ENCODE data around the gene SIRPG. TPM values are rescaled to one million over a fixed set of nuclear protein-coding genes. Genes with fewer than 3 reads are reported as not detected.

Gene SIRPG
- polyA plus RNA-seq, 2 of the 4 experiments (the other 2 are of a cell fraction) = not detected

DNA sequence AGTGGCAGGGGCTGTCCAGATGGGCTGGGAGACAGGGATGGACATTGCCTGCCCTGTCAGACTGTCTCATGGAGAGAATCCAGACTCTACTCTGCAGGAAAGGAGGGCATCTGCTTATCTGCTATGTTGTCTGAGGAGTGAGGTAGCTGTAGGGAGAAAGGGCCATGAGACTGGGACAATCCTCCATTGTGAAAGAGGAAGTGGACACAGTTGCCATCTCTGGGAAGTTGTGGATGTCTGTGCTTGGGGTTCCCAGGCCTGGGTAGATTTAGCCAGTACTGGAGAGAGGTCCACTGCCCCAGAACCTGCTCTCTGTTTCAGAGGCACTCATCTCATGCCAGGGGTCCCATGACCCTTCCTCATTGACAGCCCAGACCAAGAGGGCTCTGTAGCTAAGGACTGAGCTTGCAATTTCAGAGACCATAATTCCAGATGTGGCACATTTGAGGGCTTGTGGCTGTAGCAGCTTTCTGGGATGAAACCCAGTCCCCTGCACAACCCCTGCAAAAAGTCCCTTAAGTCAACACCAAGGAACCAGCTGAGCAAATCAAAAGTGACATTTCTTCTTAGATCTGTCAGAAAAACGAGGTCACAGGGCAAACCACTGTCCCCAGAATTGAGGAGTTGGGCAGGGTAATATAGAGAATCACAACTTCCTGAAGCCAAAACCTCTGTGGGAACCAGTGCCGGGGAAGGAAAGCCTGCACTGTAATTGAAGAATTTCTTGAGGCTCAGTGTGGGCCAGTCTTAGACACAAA, 4.1 kb upstream of the SIRPG start (continued):
- no peak for TF ChIP-seq REST (IDR thresholded peaks at IDR 0.05)
- TF ChIP-seq TFCP2L1 (CRISPR knock-in tag; IDR thresholded peaks at IDR 0.05) = no peak
- no peak for TF ChIP-seq EHF (CRISPR knock-in tag; IDR thresholded peaks at IDR 0.05)

- no peaks in the 10 kb centered on the region for H3K4me1 ChIP-seq
- ChIA-PET POLR2A (no interaction called here), CTCF (no interaction called here)
- no peak for FAIRE-seq
- H3K27ac ChIP-seq = no peak overlapping the region
- H3K4me2 ChIP-seq = no peak overlapping the region
- no peaks in the 10 kb centered on the region for H3K9me3 ChIP-seq
- no peak for DNase-seq (ENCODE audit: low read depth in 1 of 2, low spot score in 1 of 2)
- TF ChIP-seq POLR2A (IDR thresholded peaks at IDR 0.05; ENCODE audit: low read length) (no peak), BCL3 (IDR thresholded peaks at IDR 0.05) (no peak), ELK1 (IDR thresholded peaks at IDR 0.05; ENCODE audit: low read depth, low read length) (no peak), RNF2 (IDR thresholded peaks at IDR 0.05; ENCODE audit: borderline replicate concordance, low read depth) (no peak), HOXB5 (CRISPR knock-in tag; IDR thresholded peaks at IDR 0.05) (no peak), ZNF302 (CRISPR knock-in tag; IDR thresholded peaks at IDR 0.05) (no peak), REST (IDR thresholded peaks at IDR 0.05) (no peak), JUNB (IDR thresholded peaks at IDR 0.05) (no peak)
- TF ChIP-seq, protein P1, sequence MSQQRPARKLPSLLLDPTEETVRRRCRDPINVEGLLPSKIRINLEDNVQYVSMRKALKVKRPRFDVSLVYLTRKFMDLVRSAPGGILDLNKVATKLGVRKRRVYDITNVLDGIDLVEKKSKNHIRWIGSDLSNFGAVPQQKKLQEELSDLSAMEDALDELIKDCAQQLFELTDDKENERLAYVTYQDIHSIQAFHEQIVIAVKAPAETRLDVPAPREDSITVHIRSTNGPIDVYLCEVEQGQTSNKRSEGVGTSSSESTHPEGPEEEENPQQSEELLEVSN (IDR thresholded peaks at IDR 0.05; ENCODE audit: borderline replicate concordance, low read depth) = no peak
- H3K4me3 ChIP-seq = no peak overlapping the region
- no peak for ATAC-seq
- 1% methylated on average over 2 of the region's 2 CpGs for WGBS (ENCODE audit: missing lambda C conversion rate)
Observed at GRCh38 chr20:1660246-1660645, 2.7 kb upstream of the SIRPG start.

DNA sequence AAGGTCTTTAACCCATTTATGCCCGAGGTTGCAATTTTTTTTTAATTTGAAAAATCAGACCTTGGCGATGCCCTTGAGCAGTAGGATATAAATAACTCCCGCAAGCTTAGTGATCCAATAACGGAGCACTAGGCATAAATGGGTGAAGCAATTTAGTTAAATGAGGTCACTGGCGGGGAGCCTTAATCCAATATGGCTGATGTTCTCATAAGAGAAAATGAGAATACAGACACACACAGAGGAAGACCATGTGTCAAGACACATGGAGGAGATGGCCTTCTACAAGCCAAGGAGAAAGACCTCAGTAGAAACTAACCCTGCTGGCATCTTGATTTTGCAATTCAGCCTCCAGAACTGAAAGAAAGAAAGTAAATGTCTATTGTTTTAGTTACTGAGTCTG, 735 bp downstream of the SIRPG start:
- Histone ChIP-seq H3K9me3 (no peaks in the 10 kb centered on the region), H3K4me3 (no peak overlapping the region), H3K4me1 (no peaks in the 10 kb centered on the region), H3K4me2 (no peak overlapping the region), H3K27ac (no peak overlapping the region)
- no peak for DNase-seq (ENCODE audit: low read depth in 1 of 2, low spot score in 1 of 2)
- ChIA-PET CTCF (no interaction called here), POLR2A (no interaction called here)
- 56% methylated on average over 5 of the region's 5 CpGs for WGBS (ENCODE audit: missing lambda C conversion rate)
- no peak for ATAC-seq
- FAIRE-seq = no peak
- TF ChIP-seq GATA3 (IDR thresholded peaks at IDR 0.05; ENCODE audit: borderline replicate concordance) (no peak), FOSB (CRISPR knock-in tag; IDR thresholded peaks at IDR 0.05) (no peak), CTCF (IDR thresholded peaks at IDR 0.05) (no peak), NR3C1 (IDR thresholded peaks at IDR 0.05) (no peak), REST (IDR thresholded peaks at IDR 0.05) (no peak), CEBPB (IDR thresholded peaks at IDR 0.05) (no peak), HOXB13 (CRISPR knock-in tag; IDR thresholded peaks at IDR 0.05; ENCODE audit: low read depth) (no peak), SMC3 (IDR thresholded peaks at IDR 0.05) (no peak)
